Activated CD8-positive, alpha-beta memory T cell treated with anti-CD3 and anti-CD28 coated beads for 4 hours (primary cell): ENCODE data around the gene PCCA.
"Not testable (repeated sequence)": the region's sequence is repeated elsewhere in the genome, so short reads cannot be mapped to it uniquely, and the experiment has no call there.

Source experiments
- DNase-seq, 2 donors: peaks; one replicate each; pipeline ENCODE4 v3.0.0-alpha.2; 2020; ENCODE audit warnings: low read depth in 2 of 2

PCCA gene

DNA sequence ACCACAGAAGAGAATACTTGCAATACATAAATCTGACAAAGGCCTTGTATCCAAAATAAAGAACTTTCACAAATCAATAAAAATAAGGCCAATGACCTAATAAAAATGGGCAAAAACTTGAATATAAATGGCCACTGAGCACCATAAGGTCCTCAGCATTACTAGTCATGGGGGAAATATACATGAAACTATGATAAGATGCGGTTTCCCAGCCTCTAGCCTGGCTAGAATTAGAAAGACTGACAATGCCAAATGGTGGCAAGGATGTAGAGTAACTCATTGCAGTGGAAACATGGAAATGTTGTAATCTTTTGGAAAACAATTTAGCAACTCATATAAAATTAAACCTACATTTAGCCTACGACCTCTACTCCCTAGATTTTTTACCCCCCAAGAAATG, 272.6 kb downstream of the PCCA start:
- no peak for DNase-seq

GRCh38 chr13:100362371-100362770, 273.5 kb downstream of the PCCA start:
- DNase-seq = no peak

- no peak for DNase-seq
Observed at GRCh38 chr13:100362781-100363180, 273.9 kb downstream of the PCCA start.

DNA sequence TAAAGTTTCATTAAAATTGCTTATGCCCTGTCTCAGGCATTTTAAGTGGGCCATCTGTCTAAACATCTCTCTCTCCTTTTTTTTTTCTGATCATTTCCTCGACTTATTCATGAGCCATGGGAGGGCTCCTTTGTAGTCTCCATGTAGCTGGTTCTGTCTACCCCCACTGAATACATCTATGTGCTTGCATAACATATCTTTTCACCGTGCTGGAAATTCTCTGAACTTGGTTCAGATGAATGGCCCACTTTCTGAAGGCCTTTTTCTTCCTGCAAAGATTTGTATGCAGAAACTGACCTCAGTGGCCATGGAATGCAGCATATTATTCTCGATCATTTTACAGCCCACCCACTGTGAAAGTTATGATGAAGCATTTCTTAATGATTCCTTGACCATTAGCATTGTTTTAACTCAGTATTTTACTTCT, 274.4 kb downstream of the PCCA start:
- DNase-seq = no peak

GRCh38 chr13:100363874-100364273, 275.0 kb downstream of the PCCA start:
- DNase-seq = no peak

- no peak for DNase-seq
Observed at GRCh38 chr13:100364591-100364990, 275.7 kb downstream of the PCCA start.

- DNase-seq = no peak
Observed at GRCh38 chr13:100365680-100366079, 276.8 kb downstream of the PCCA start.

DNA sequence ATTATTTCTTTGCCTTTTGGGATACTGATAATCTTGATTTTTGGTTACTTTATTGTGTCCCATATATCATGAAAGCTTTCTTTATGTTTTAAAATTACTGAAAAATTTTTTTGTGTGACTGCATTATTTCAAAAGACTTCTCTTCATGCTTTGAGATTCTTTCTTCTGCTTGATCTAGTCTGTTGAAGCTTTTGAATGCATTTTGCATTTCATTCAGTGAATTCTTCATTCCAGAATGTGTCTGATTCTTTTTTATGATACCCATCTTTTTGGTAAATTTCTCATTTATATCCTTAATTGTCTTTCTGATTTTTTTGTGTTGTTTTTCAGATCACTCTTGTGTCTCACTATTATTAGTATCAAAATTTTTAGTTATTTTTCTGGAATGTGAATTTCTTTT, 289.6 kb downstream of the PCCA start:
- DNase-seq = no peak

- DNase-seq = no peak
Observed at GRCh38 chr13:100381595-100382224, 292.8 kb downstream of the PCCA start.

- no peak for DNase-seq
Observed at GRCh38 chr13:100382785-100383184, 293.9 kb downstream of the PCCA start.

GRCh38 chr13:100387416-100387815, 298.5 kb downstream of the PCCA start:
- no peak for DNase-seq

GRCh38 chr13:100388150-100388549, 299.3 kb downstream of the PCCA start:
- not testable (repeated sequence) for DNase-seq

GRCh38 chr13:100388923-100389322, 300.0 kb downstream of the PCCA start:
- DNase-seq = no peak

GRCh38 chr13:100389617-100390016, 300.7 kb downstream of the PCCA start:
- DNase-seq = no peak

GRCh38 chr13:100392709-100393630, 304.1 kb downstream of the PCCA start:
- peak; percentile 43 to 56 for DNase-seq

DNA sequence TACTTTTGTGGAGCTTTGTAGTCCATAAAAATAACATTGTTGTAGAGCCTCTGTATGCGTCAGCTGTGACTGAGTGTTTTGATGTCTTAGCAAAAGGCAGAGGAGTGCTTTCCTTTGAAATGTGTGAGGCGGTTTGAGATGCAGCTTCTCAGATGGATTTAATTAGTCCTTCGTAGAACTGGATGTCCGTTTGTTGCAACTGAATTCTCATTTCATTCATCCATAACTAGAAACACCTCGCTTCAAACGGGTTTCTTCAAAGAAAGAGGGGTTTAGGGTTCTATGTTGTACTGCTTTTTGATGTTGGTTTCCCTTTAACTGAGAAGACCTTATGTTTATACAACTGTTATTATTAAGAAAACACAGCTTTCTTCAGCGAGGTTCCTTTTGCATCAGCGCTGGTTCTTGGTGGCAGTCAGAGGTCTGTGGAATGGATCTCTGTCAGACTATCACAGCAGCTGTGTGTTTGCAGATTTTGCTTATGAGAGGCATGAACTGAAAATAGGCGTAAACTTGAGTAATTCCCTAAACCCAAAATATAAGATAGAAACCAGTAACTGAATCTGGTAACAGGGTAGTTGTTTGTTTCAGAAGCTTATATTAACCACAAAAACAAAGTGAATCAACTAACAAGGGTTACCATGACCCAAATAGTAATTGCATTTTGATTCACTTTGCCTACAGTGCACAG, 305.3 kb downstream of the PCCA start:
- no peak for DNase-seq

- no peak for DNase-seq
Observed at GRCh38 chr13:100395698-100396373, 306.9 kb downstream of the PCCA start.

DNA sequence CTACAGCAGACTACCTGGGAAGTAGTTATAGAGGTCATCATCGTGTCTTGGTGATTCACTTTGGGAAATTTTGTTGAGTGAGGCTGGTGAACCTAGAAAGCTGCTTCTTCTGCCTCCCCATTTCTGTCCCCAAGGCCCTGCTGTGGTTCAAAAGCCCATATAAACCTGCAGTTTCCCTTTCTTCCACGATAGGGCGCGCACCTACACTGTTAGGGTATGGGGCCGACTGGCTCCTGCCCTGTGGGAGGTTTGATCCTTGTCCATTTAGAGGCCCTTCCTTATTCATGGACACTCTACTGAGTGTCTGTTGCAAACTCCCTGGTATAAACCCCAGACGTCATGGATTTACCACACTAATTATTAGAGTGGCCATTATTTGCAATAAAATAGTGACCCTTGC, 307.9 kb downstream of the PCCA start:
- DNase-seq = no peak

GRCh38 chr13:100397627-100398026, 308.7 kb downstream of the PCCA start:
- no peak for DNase-seq

- DNase-seq = no peak
Observed at GRCh38 chr13:100398360-100398759, 309.5 kb downstream of the PCCA start.

DNA sequence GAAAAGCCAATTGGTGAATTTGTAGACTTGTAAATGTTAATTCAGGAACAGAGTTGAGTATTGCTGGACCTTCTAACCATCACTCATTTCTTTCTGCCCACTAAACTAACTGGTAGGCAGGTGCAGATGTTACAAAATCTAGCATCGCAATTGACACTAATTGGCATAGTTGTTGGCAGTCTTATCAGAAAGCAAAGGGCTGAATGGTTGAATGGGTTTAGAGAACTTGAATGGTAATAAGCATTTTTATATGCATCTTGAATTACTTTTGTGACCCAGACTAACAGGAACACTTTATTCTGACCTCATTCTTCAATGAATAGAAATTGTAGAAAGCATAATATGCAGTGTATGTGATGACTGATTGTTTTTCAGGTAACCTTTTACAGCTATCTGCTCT, 310.6 kb downstream of the PCCA start:
- DNase-seq = no peak

- DNase-seq = no peak
Observed at GRCh38 chr13:100403675-100404074, 314.8 kb downstream of the PCCA start.
